Testis (tissue), 3 donors: ENCODE results near the gene ACOX2. TPM values are rescaled to one million over a fixed set of nuclear protein-coding genes. Genes with fewer than 3 reads are reported as not detected.

ENCODE experiments used
- DNase-seq: peaks from one replicate; pipeline ENCODE4 v3.0.0-alpha.2; 2019
- H3K27ac ChIP-seq, 2 donors: fragments of 200-600 bp; sonication (generic); one replicate each; pipeline ENCODE4 v1.5.1; 2019
- H3K27me3 ChIP-seq: fragments of 200-600 bp; sonication (generic); one replicate; pipeline ENCODE4 v1.5.1; 2019
- H3K36me3 ChIP-seq: fragments of 200-600 bp; sonication (generic); one replicate; pipeline ENCODE4 v1.5.1; 2017; ENCODE audit warnings: low read depth; ENCODE audit errors: missing control alignments
- H3K4me1 ChIP-seq: fragments of 200-600 bp; sonication (generic); one replicate; pipeline ENCODE4 v1.5.1; 2019
- H3K4me3 ChIP-seq, 2 donors: fragments of 200-600 bp; sonication (generic); one replicate each; pipeline ENCODE4 v1.5.1; 2017 to 2019
- H3K9me3 ChIP-seq: fragments of 200-600 bp; sonication (generic); one replicate; pipeline ENCODE4 v1.5.1; 2017
- CTCF ChIP-seq, 3 experiments: fragments of 450-650 bp in 2 of 3; fragments of 200-600 bp in 1 of 3; sonication (generic) in 1 of 3; IDR thresholded peaks; one replicate each; pipeline ENCODE4 v1.5.1; 2016 to 2019; ENCODE audit warnings: antibody characterized with exemption in 3 of 3, mild to moderate bottlenecking in 2 of 3, moderate library complexity in 1 of 3
- POLR2A ChIP-seq: fragments of 450-650 bp; IDR thresholded peaks from one replicate; pipeline ENCODE4 v1.6.1; 2017; ENCODE audit warnings: antibody characterized with exemption, mild to moderate bottlenecking, moderate library complexity
- WGBS, 2 donors: methylation state at CpG; one replicate each; pipeline ENCODE4 v1.1.5; 2018; 5-methylcytosine and 5-hydroxymethylcytosine counted together
- intact Hi-C: fragments of 100-400 bp; cut with DNase I; formaldehyde crosslinking; loops from one replicate; pipeline ENCODE4 v1.15.1; 2023; ENCODE audit warnings: low total_unique reads
- polyA plus RNA-seq: library from polyadenylated mRNA; stranded (reverse); fragments of 350-450 nt; fragmentation: Illumina TruSeq; extraction: RNeasy Lipid Tissue Mini Kit (QIAGEN cat#74804); gene quantifications from one replicate; pipeline ENCODE4 v1.2.3, GENCODE V29; 2014; ENCODE audit warnings: low read depth, low replicate concordance; ENCODE audit not compliant: insufficient read depth
- total RNA-seq, 2 donors: library from RNA; depleted of rRNA; stranded (reverse); fragments of >200 nt; gene quantifications; one replicate each; pipeline ENCODE4 v1.2.3, GENCODE V29; 2016

Gene ACOX2
- total and polyA plus RNA-seq, 3 donors from 2014 or later, result 27.1 to 55.9 (median 46.1) TPM

GRCh38 chr3:58532794-58533220 is 4.2 kb downstream of the ACOX2 start:
- DNase-seq, result peak; percentile 80
- no peaks in the 10 kb centered on the region for H3K9me3 ChIP-seq
- H3K4me3 ChIP-seq, result no peak overlapping the region
- H3K27me3 ChIP-seq, result no peaks in the 10 kb centered on the region
- peaks cover 15% of the 10 kb centered on the region for H3K4me1 ChIP-seq
- H3K36me3 ChIP-seq, result no peaks in the 10 kb centered on the region
- WGBS, 2 donors, result 46 to 50% methylated on average over 9 to 11 of the region's 11 CpGs
- intact Hi-C loops, result no loop called here
- TF ChIP-seq POLR2A (no peak), CTCF (IDR thresholded peaks at IDR 0.05) (peak; percentile 84 to 90 (median 87))
- H3K27ac ChIP-seq, result no peak overlapping the region

- Histone ChIP-seq H3K27me3 (no peaks in the 10 kb centered on the region), H3K4me3 (no peak overlapping the region), H3K4me1 (peaks cover 8% of the 10 kb centered on the region), H3K9me3 (no peaks in the 10 kb centered on the region), H3K27ac (no peak overlapping the region), H3K36me3 (no peaks in the 10 kb centered on the region)
- DNase-seq, result no peak
- intact Hi-C loops, result no loop called here
- no peak for TF ChIP-seq POLR2A
- TF ChIP-seq CTCF (IDR thresholded peaks at IDR 0.05), result no peak
- WGBS, 2 donors, result 88 to 100% methylated on average over 1 to 2 of the region's 2 CpGs
These were observed 5.0 kb downstream of the ACOX2 start for GRCh38 chr3:58531956-58532355.

- H3K4me1 ChIP-seq, result peaks cover 8% of the 10 kb centered on the region
- WGBS, 2 donors, result 92% methylated on average over 6 of the region's 7 CpGs; no CpG with 5 or more reads in 1 of the 2 donors
- no peak for TF ChIP-seq CTCF (IDR thresholded peaks at IDR 0.05)
- TF ChIP-seq POLR2A, result no peak
- no peaks in the 10 kb centered on the region for H3K9me3 ChIP-seq
- no peaks in the 10 kb centered on the region for H3K27me3 ChIP-seq
- no peak overlapping the region for H3K4me3 ChIP-seq
- DNase-seq, result no peak
- no peak overlapping the region for H3K27ac ChIP-seq
- intact Hi-C loops, result no loop called here
- H3K36me3 ChIP-seq, result no peaks in the 10 kb centered on the region
These were observed 5.4 kb downstream of the ACOX2 start for GRCh38 chr3:58531555-58531954.

GRCh38 chr3:58530354-58530865 is 6.6 kb downstream of the ACOX2 start:
- DNase-seq, result no peak
- Histone ChIP-seq H3K27me3 (no peaks in the 10 kb centered on the region), H3K9me3 (no peaks in the 10 kb centered on the region), H3K36me3 (no peaks in the 10 kb centered on the region), H3K27ac (no peak overlapping the region), H3K4me1 (no peaks in the 10 kb centered on the region), H3K4me3 (no peak overlapping the region)
- intact Hi-C loops, result no loop called here
- 92% methylated on average over 18 of the region's 18 CpGs; no CpG with 5 or more reads in 1 of the 2 donors for WGBS, 2 donors
- no peak for TF ChIP-seq CTCF (IDR thresholded peaks at IDR 0.05)
- no peak for TF ChIP-seq POLR2A
